H1 (cell line): ENCODE data around the gene PHC1. TPM values are rescaled to one million over a fixed set of nuclear protein-coding genes. Genes with fewer than 3 reads are reported as not detected.

Experiments
- CTCF ChIA-PET: fragments of 300-600 bp; sonication (Branson Sonifier 250); formaldehyde crosslinking; loops from one replicate; lab custom pipeline; 2021; ENCODE audit not compliant: partially characterized antibody; lab: Charles Lee
- POLR2A ChIA-PET: fragments of 300-600 bp; sonication (Branson Sonifier 250); formaldehyde crosslinking; loops from one replicate; lab custom pipeline; 2021; ENCODE audit warnings: inconsistent platforms; ENCODE audit not compliant: partially characterized antibody; lab: Charles Lee
- DNase-seq, 2 experiments: peaks; one replicate each; pipeline versions ENCODE4 v3.0.0 to v3.0.0-alpha.2; 2010 to 2022; ENCODE audit warnings: low spot score in 2 of 2, low read depth in 1 of 2, mixed read lengths in 1 of 2
- FAIRE-seq: peaks from 2 replicates; lab custom pipeline; 2011; peaks lifted over from hg19 to GRCh38; lab: Jason Lieb, UNC
- H2AFZ ChIP-seq: 2 replicates; pipeline ENCODE4 v1.8.1; 2012; ENCODE audit warnings: low read length, inconsistent platforms
- H2AK5ac ChIP-seq: 2 replicates; pipeline ENCODE4 v1.6.1; 2013; ENCODE audit warnings: low read depth, low read length
- H2BK120ac ChIP-seq: replicated peaks from 2 replicates; pipeline ENCODE3; 2013; ENCODE audit warnings: low read depth, low read length, inconsistent platforms
- H2BK12ac ChIP-seq: 2 replicates; pipeline ENCODE4 v1.6.1; 2013; ENCODE audit warnings: low read depth, low read length
- H2BK15ac ChIP-seq: 2 replicates; pipeline ENCODE4 v1.6.1; 2013; ENCODE audit warnings: low read length
- H2BK20ac ChIP-seq: 2 replicates; pipeline ENCODE4 v1.6.1; 2013; ENCODE audit warnings: low read length
- H2BK5ac ChIP-seq: 2 replicates; pipeline ENCODE4 v1.6.1; 2013; ENCODE audit warnings: low read depth, low read length
- H3K14ac ChIP-seq: 2 replicates; pipeline ENCODE4 v1.6.1; 2013; ENCODE audit warnings: inconsistent platforms; ENCODE audit not compliant: insufficient read length
- H3K18ac ChIP-seq: 2 replicates; pipeline ENCODE4 v1.6.1; 2013; ENCODE audit warnings: low read length; ENCODE audit errors: extremely low read depth
- H3K23ac ChIP-seq: 2 replicates; pipeline ENCODE4 v1.6.1; 2013; ENCODE audit warnings: inconsistent platforms; ENCODE audit not compliant: insufficient read length
- H3K23me2 ChIP-seq: 2 replicates; pipeline ENCODE4 v1.6.1; 2013; ENCODE audit warnings: low read depth, low read length
- H3K27ac ChIP-seq: 2 replicates; pipeline ENCODE4 v1.6.1; 2011; ENCODE audit warnings: low read depth, low read length, inconsistent platforms
- H3K27me3 ChIP-seq, 4 experiments: replicated peaks in 1 of 4; 1 replicate in 1 of 4; 2 replicates in 3 of 4; pipeline versions ENCODE4 v1.6.1 to v1.8.1; 2011 to 2013; ENCODE audit warnings: low read length in 3 of 4, mild to moderate bottlenecking in 3 of 4, inconsistent platforms in 2 of 4, mixed read lengths in 2 of 4, moderate library complexity in 1 of 4; ENCODE audit not compliant: control insufficient read depth in 3 of 4, insufficient read depth in 3 of 4; ENCODE audit errors: extremely low read depth in 1 of 4
- H3K36me3 ChIP-seq, 4 experiments: 2 replicates each; pipeline versions ENCODE4 v1.6.1 to v1.8.1; 2011 to 2013; ENCODE audit warnings: mild to moderate bottlenecking in 4 of 4, low read length in 3 of 4, moderate library complexity in 2 of 4, control low read depth in 1 of 4, inconsistent platforms in 1 of 4; ENCODE audit not compliant: insufficient read depth in 4 of 4, control insufficient read depth in 2 of 4
- H3K4ac ChIP-seq: replicated peaks from 2 replicates; pipeline ENCODE3; 2013; ENCODE audit warnings: low read length, low read depth, mixed read lengths, inconsistent platforms; ENCODE audit not compliant: insufficient read length
- H3K4me1 ChIP-seq, 4 experiments: replicated peaks in 1 of 4; 1 replicate in 1 of 4; 2 replicates in 3 of 4; pipeline versions ENCODE4 v1.6.1 to v1.8.1; 2011 to 2013; ENCODE audit warnings: low read length in 3 of 4, inconsistent platforms in 2 of 4, mixed read lengths in 1 of 4; ENCODE audit not compliant: insufficient read depth in 4 of 4, control insufficient read depth in 3 of 4
- H3K4me2 ChIP-seq, 2 experiments: 2 replicates each; pipeline versions ENCODE4 v1.6.1 to v1.8.1; 2011 to 2013; ENCODE audit warnings: low read depth in 2 of 2, low read length in 2 of 2, control low read depth in 1 of 2, inconsistent platforms in 1 of 2, mild to moderate bottlenecking in 1 of 2; ENCODE audit not compliant: insufficient read depth in 1 of 2
- H3K4me3 ChIP-seq, 4 experiments: fragments of 200-600, 300-600 bp in 1 of 4; sonication (generic), shearing (Covaris generic), sonication (Bioruptor Twin) in 1 of 4; 2 replicates each; pipeline versions ENCODE4 v1.5.1 to v1.8.1; 2011 to 2016; ENCODE audit warnings: low read length in 4 of 4, low read depth in 3 of 4, control low read depth in 2 of 4, inconsistent platforms in 2 of 4, mild to moderate bottlenecking in 2 of 4, mixed read lengths in 1 of 4, moderate library complexity in 1 of 4; ENCODE audit not compliant: insufficient read depth in 2 of 4; ENCODE audit errors: extremely low read depth in 1 of 4
- H3K56ac ChIP-seq: replicated peaks from 2 replicates; pipeline ENCODE3; 2013; ENCODE audit warnings: low read depth, mild to moderate bottlenecking, mixed read lengths, low read length, inconsistent platforms; ENCODE audit not compliant: insufficient read length
- H3K79me1 ChIP-seq: 2 replicates; pipeline ENCODE4 v1.6.1; 2013; ENCODE audit warnings: low read depth, low read length, control low read depth
- H3K79me2 ChIP-seq, 2 experiments: 2 replicates each; pipeline versions ENCODE4 v1.6.1 to v1.8.1; 2012 to 2013; ENCODE audit warnings: low read length in 2 of 2, mild to moderate bottlenecking in 2 of 2, inconsistent platforms in 1 of 2; ENCODE audit not compliant: insufficient read depth in 2 of 2, control insufficient read depth in 1 of 2
- H3K9ac ChIP-seq, 4 experiments: replicated peaks in 1 of 4; 1 replicate in 1 of 4; 2 replicates in 3 of 4; pipeline versions ENCODE4 v1.6.1 to v1.8.1; 2011 to 2013; ENCODE audit warnings: low read depth in 3 of 4, low read length in 3 of 4, control low read depth in 2 of 4, mild to moderate bottlenecking in 2 of 4, moderate library complexity in 2 of 4, inconsistent platforms in 1 of 4; ENCODE audit errors: extremely low read depth in 1 of 4
- H3K9me3 ChIP-seq, 2 experiments: 2 replicates each; pipeline versions ENCODE4 v1.6.1 to v1.8.1; 2012 to 2013; ENCODE audit warnings: mild to moderate bottlenecking in 2 of 2, moderate library complexity in 2 of 2, control low read depth in 1 of 2, inconsistent platforms in 1 of 2, low read depth in 1 of 2, low read length in 1 of 2, mixed read lengths in 1 of 2; ENCODE audit not compliant: insufficient read depth in 2 of 2
- H4K20me1 ChIP-seq, 2 experiments: replicated peaks in 1 of 2; 2 replicates each; pipeline versions ENCODE3 to v1.8.1; 2011 to 2013; ENCODE audit warnings: inconsistent platforms in 2 of 2, low read length in 2 of 2, mild to moderate bottlenecking in 1 of 2; ENCODE audit not compliant: insufficient read depth in 2 of 2, control insufficient read depth in 1 of 2
- H4K5ac ChIP-seq: 2 replicates; pipeline ENCODE4 v1.6.1; 2013; ENCODE audit warnings: low read length, low read depth, mixed read lengths, inconsistent platforms; ENCODE audit not compliant: insufficient read length
- H4K8ac ChIP-seq: 2 replicates; pipeline ENCODE4 v1.8.0; 2013; ENCODE audit warnings: mild to moderate bottlenecking, moderate library complexity, low read length, inconsistent platforms; ENCODE audit not compliant: insufficient read depth; ENCODE audit errors: extremely low read depth
- H4K91ac ChIP-seq: replicated peaks from 2 replicates; pipeline ENCODE3; 2013; ENCODE audit warnings: low read length, mixed read lengths, inconsistent platforms; ENCODE audit not compliant: insufficient read length
- WGBS, 2 experiments: shearing (Covaris generic) in 1 of 2; methylation state at CpG; one replicate each; pipeline versions ENCODE4 v1.1.6 to v1.1.7; 2013 to 2015; ENCODE audit warnings: low lambda C conversion rate in 2 of 2, mixed read lengths in 2 of 2, inconsistent platforms in 1 of 2, low coverage in 1 of 2, missing lambda C conversion rate in 1 of 2; ENCODE audit not compliant: insufficient replicate concordance in 2 of 2, insufficient coverage in 1 of 2, insufficient read length in 1 of 2; ENCODE audit errors: extremely low coverage in 1 of 2, missing lambda C conversion rate in 1 of 2; 5-methylcytosine and 5-hydroxymethylcytosine counted together
- polyA plus RNA-seq, 7 experiments: library from polyadenylated mRNA; depleted of rRNA in 3 of 7; stranded (reverse) in 5 of 7; unstranded in 2 of 7; fragments of >200 nt in 5 of 7; fragments of 200-250 nt in 2 of 7; gene quantifications; 1 replicate in 5 of 7; 2 replicates in 1 of 7; 4 replicates in 1 of 7; pipeline versions ENCODE4 v1.2.1 to v1.2.3, GENCODE V29; 2011 to 2013; ENCODE audit warnings: missing spikeins in 2 of 7, mixed read lengths in 2 of 7
- total RNA-seq: library from RNA; stranded (reverse); fragmentation: NEBNext Ultra II Directional; extraction: Animal tissue kit (Norgen Biotek cat#: 25700); gene quantifications from 2 replicates; pipeline ENCODE4 v1.2.1, GENCODE V29; 2021

Gene PHC1
- total and polyA plus RNA-seq, 2 of the 8 experiments (the other 6 are each of a cell fraction or from before 2014, with no cell fraction given) = 934 to 1,655 TPM

DNA sequence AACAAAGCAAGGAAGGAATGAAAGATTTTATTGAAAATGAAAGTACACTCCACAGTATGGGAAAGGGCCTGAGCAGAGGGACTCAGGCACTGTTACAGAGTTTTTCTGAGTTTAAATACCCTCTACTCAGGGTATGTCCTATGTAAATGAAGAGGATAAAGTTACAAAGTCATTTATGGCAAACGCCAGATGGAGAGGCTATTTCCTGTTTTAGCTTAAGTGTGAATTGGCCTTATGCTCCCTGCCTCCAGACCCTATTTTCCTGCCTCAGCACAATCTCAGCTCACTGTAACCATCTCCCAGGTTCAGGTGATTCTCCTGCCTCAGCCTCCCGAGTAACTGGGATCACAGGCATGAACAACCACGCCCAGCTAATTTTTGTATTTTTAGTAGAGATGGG is 6.8 kb upstream of the PHC1 start:
- H3K36me3 ChIP-seq = no peaks in the 10 kb centered on the region
- H4K91ac ChIP-seq = peak overlapping the region; percentile 5
- H3K27ac ChIP-seq = peak overlapping the region; percentile 60
- ChIA-PET POLR2A (interaction anchor here (0.9 to 3.8 kb wide), 4 partner anchors 12 to 85 kb away, joined by 3 to 16 read pairs (median 3); partner anchors contain the start of gene A2ML1), CTCF (interaction anchor here (1.6 kb wide), 1 partner anchor 226 kb away, joined by 3 read pairs; no protein-coding TSS in a partner anchor)
- peak overlapping the region; percentile 83 for H4K5ac ChIP-seq
- H3K23me2 ChIP-seq = no peaks in the 10 kb centered on the region; the same call in none of the 2 replicates
- no peak overlapping the region for H3K9ac ChIP-seq
- H2BK20ac ChIP-seq = peak overlapping the region; percentile 11; the same call in 1 of the 2 replicates
- 75% methylated on average over 3 of the region's 3 CpGs; no CpG with 5 or more reads in 1 of the 2 experiments for WGBS, 2 experiments
- H2AFZ ChIP-seq = no peak overlapping the region
- no peak overlapping the region for H3K14ac ChIP-seq
- H3K18ac ChIP-seq = peak overlapping the region; percentile 76; the same call in 1 of the 2 replicates
- H3K4ac ChIP-seq = no peak overlapping the region
- FAIRE-seq (no peak), DNase-seq (no peak)
- no peaks in the 10 kb centered on the region for H3K79me2 ChIP-seq
- H2BK120ac ChIP-seq = peak overlapping the region; percentile 85
- H3K9me3 ChIP-seq = no peaks in the 10 kb centered on the region
- peak overlapping the region; percentile 94; the same call in 1 of the 2 replicates for H2BK12ac ChIP-seq
- no peak overlapping the region for H4K8ac ChIP-seq
- H2AK5ac ChIP-seq = no peak overlapping the region
- no peaks in the 10 kb centered on the region for H4K20me1 ChIP-seq
- no peak overlapping the region for H3K56ac ChIP-seq
- no peaks in the 10 kb centered on the region for H3K27me3 ChIP-seq
- peaks cover 4 to 28% (median 24%) of the 10 kb centered on the region in 4 experiments for H3K4me1 ChIP-seq
- peak overlapping the region in 1 of 2 experiments; percentile 52; a peak in 2 of 4 replicates for H3K4me2 ChIP-seq
- peak overlapping the region; percentile 86 for H2BK5ac ChIP-seq
- no peaks in the 10 kb centered on the region for H3K79me1 ChIP-seq
- no peak overlapping the region for H3K23ac ChIP-seq
- H3K4me3 ChIP-seq = no peak overlapping the region; a peak in 1 of 8 replicates
- no peak overlapping the region for H2BK15ac ChIP-seq
